Measurements from ENCODE around the gene SMC2.

- TF ChIP-seq CTCF (IDR thresholded peaks at IDR 0.05) (no peak), POLR2A (IDR thresholded peaks at IDR 0.05) (no peak)
Measured at GRCh38 chr9:104088416-104088815, 5.7 kb upstream of the SMC2 start.
